ENCODE results near the gene NAGPA.

The NAGPA gene

DNA sequence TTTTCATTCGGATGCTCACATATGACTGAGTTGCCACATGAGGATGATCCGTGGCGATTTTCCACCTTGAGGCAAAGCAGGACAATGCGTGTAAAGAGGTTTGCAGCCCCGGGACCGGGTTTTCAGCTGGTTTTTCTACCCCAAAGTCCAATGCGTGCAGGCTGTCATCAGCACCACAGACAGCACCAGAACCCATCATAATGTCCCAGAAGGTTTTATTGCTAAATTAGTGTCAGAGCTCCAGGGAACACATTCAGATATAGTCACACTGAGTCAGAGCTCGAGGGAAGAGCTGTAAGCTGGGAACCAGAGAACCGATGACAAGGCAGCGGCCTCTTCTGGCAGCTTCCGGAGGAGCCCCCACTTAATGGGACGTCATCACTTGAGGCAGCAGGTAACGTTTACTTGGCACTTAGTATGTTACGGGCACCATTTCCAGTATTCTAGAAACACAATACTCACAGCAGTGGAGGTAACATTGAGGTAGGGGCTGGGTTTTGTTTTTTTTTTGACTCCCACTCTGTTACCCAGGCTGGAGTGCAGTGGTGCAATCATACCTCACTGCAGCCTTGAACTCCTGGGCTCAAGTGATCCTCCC, 8.9 kb upstream of the NAGPA start:
- intact Hi-C loops (cut with DNase I; ENCODE audit: low total_unique reads), result no loop called here
- no peak for TF ChIP-seq CTCF (IDR thresholded peaks at IDR 0.05)

GRCh38 chr16:5041600-5042133, 7.9 kb upstream of the NAGPA start:
- TF ChIP-seq CTCF (IDR thresholded peaks at IDR 0.05), result no peak
- Histone ChIP-seq H3K9me3 (no peaks in the 10 kb centered on the region), H3K4me3 (no peak overlapping the region), H3K27ac (no peak overlapping the region), H3K27me3 (no peaks in the 10 kb centered on the region), H3K36me3 (no peaks in the 10 kb centered on the region), H3K4me1 (no peaks in the 10 kb centered on the region)
- intact Hi-C loops (cut with DNase I; ENCODE audit: low total_unique reads), result no loop called here
- DNase-seq, result no peak

More for the DNA sequence above, 8.9 kb upstream of the NAGPA start:
- DNase-seq, result no peak
- Histone ChIP-seq H3K9me3 (no peaks in the 10 kb centered on the region), H3K27me3 (no peaks in the 10 kb centered on the region), H3K4me3 (no peak overlapping the region), H3K36me3 (no peaks in the 10 kb centered on the region), H3K27ac (no peak overlapping the region), H3K4me1 (no peaks in the 10 kb centered on the region)

DNA sequence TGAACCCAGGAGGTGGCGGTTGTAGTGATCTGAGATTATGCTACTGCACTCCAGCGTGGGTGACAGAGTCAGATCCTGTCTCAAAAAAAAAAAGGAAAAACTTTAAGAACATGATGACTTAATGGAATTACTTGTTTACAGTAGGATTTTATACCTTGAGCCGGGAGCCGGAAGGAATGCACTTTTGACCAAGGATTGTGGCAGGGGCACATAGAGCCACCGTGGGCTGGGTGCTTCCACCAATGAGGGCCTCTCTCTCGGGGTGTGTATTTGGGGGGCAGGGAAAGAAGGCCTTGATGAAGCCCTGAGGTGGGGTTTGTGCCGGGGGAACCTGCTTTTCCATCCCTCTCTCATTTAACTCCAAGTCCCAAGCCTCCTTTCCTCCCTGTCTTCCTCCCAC, 6.7 kb upstream of the NAGPA start:
- no peak for TF ChIP-seq CTCF (IDR thresholded peaks at IDR 0.05)
- DNase-seq, result no peak
- Histone ChIP-seq H3K36me3 (no peaks in the 10 kb centered on the region), H3K4me3 (no peak overlapping the region), H3K27ac (no peak overlapping the region), H3K9me3 (no peaks in the 10 kb centered on the region), H3K4me1 (no peaks in the 10 kb centered on the region), H3K27me3 (no peaks in the 10 kb centered on the region)
- intact Hi-C loops (cut with DNase I; ENCODE audit: low total_unique reads), result no loop called here

- TF ChIP-seq CTCF (IDR thresholded peaks at IDR 0.05), result no peak
- Histone ChIP-seq H3K27me3 (no peaks in the 10 kb centered on the region), H3K4me3 (no peak overlapping the region), H3K27ac (no peak overlapping the region), H3K36me3 (peaks cover 0 to 2% (median 0%) of the 10 kb centered on the region in 3 donors), H3K9me3 (no peaks in the 10 kb centered on the region), H3K4me1 (peaks cover 0 to 20% (median 16%) of the 10 kb centered on the region in 4 donors)
- no peak for DNase-seq
- intact Hi-C loops (cut with DNase I; ENCODE audit: low total_unique reads), result no loop called here
Observed at GRCh38 chr16:5036228-5037156, 2.8 kb upstream of the NAGPA start.

DNA sequence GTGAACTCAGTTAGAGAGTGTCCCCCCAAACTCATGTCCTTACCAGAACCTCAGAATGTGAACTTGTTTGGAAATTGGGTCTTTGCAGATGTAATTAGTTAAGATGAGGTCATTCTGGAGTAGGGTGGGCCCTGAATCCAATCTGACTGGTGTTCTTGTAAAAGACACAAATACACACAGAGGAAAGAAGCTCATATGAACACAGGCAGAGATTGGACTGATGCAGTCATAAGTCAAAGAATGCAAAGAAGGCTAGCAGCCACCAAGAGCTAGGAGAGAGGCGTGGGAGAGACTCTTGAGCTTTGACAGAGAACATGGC, 2.1 kb upstream of the NAGPA start:
- intact Hi-C loops (cut with DNase I; ENCODE audit: low total_unique reads), result no loop called here
- peaks cover 0 to 8% (median 0%) of the 10 kb centered on the region in 3 donors for H3K36me3 ChIP-seq
- H3K9me3 ChIP-seq, result no peaks in the 10 kb centered on the region
- TF ChIP-seq CTCF (IDR thresholded peaks at IDR 0.05), result no peak
- no peak overlapping the region for H3K4me3 ChIP-seq
- H3K27me3 ChIP-seq, result no peaks in the 10 kb centered on the region
- no peak overlapping the region for H3K27ac ChIP-seq
- no peak for DNase-seq
- peaks cover 0 to 20% (median 16%) of the 10 kb centered on the region in 4 donors for H3K4me1 ChIP-seq

Measured in tibial artery (tissue), 4 donors.